ENCODE results near the gene MMP2.

DNA sequence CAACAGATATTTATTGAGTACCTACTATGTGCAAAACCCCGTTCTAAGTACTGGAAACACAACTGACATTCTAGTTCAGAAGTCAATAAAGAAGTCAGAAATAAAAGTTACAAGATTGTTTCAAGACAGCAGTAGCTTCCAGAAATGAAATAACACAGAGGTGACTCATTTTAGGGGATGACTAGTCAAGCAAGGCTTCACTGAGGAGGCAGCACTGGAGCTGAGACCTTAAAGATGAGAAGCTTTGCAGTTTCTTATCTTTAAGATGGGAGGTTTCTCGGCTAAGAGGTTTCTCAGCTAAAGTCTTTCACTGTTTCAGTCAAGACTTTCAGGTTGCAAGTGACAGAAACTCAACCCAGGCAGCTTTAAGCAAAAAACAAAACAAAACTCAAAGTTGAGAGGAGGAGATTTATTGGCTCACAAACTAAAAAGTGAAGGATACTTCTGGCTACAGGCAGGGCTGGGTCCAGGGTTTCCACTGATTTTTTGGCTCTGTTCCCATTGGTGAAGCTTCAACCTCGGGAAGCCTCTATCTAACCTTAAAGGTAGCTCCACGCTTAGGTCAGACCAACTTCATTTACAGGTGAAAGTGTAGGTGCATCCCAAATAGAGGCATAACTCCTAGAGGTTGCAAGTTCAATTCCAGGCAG is 7.4 kb upstream of the MMP2 start:
- TF ChIP-seq POLR2A (IDR thresholded peaks at IDR 0.05; ENCODE audit: control extremely low read depth in 1 of 2, low read depth in 2 of 2, low read length in 2 of 2) (no peak), MAFK (IDR thresholded peaks at IDR 0.05; ENCODE audit: low read depth, low read length) (no peak)
- TF ChIP-seq, protein P1, sequence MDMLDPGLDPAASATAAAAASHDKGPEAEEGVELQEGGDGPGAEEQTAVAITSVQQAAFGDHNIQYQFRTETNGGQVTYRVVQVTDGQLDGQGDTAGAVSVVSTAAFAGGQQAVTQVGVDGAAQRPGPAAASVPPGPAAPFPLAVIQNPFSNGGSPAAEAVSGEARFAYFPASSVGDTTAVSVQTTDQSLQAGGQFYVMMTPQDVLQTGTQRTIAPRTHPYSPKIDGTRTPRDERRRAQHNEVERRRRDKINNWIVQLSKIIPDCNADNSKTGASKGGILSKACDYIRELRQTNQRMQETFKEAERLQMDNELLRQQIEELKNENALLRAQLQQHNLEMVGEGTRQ (IDR thresholded peaks at IDR 0.05; ENCODE audit: low read length): no peak
- TF ChIP-seq, protein P2, sequence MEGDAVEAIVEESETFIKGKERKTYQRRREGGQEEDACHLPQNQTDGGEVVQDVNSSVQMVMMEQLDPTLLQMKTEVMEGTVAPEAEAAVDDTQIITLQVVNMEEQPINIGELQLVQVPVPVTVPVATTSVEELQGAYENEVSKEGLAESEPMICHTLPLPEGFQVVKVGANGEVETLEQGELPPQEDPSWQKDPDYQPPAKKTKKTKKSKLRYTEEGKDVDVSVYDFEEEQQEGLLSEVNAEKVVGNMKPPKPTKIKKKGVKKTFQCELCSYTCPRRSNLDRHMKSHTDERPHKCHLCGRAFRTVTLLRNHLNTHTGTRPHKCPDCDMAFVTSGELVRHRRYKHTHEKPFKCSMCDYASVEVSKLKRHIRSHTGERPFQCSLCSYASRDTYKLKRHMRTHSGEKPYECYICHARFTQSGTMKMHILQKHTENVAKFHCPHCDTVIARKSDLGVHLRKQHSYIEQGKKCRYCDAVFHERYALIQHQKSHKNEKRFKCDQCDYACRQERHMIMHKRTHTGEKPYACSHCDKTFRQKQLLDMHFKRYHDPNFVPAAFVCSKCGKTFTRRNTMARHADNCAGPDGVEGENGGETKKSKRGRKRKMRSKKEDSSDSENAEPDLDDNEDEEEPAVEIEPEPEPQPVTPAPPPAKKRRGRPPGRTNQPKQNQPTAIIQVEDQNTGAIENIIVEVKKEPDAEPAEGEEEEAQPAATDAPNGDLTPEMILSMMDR (IDR thresholded peaks at IDR 0.05; ENCODE audit: control extremely low read depth in 1 of 3, insufficient read depth in 1 of 3, low read depth in 1 of 3, low read length in 3 of 3): no peak
